ENCODE results near the gene LRRC27.
"Not testable (repeated sequence)": the region's sequence is repeated elsewhere in the genome, so short reads cannot be mapped to it uniquely, and the experiment has no call there.

LRRC27 gene

DNA sequence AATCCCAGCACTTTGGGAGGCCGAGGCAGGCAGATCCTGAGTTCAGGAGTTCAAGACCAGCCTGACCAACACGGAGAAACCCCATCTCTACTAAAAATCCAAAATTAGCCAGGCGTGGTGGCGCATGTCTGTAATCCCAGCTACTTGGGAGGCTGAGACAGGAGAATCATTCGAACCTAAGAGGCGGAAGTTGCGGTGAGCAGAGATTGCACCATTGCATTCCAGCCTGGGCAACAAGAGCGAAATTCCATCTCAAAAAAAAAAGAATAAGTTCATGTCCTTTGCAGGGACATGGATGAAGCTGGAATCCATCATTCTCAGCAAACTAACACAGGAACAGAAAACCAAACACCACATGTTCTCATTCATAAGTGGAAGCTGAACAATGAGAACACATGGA is 17.1 kb upstream of the LRRC27 start:
- DNase-seq (ENCODE audit: low read depth): not testable (repeated sequence)

DNA sequence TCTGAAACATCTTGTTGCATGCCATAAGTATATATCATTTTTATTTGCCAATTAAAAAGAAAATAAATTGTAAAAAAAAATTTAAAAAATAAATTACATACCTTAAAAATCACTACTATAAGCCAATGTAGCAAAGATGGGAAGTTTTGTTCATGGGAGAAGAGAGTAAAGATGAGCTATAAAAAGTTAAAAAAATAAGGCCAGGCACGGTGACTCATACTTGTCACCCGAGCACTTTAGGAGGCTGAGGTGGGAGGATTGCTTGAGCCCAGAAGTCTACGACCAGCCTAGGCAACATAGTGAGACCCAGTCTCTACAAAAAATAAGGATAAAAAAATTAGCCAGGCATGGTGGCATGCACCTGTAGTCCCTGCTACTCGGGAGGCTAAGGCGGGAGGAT is 15.9 kb upstream of the LRRC27 start:
- DNase-seq (ENCODE audit: low read depth): no peak

DNA sequence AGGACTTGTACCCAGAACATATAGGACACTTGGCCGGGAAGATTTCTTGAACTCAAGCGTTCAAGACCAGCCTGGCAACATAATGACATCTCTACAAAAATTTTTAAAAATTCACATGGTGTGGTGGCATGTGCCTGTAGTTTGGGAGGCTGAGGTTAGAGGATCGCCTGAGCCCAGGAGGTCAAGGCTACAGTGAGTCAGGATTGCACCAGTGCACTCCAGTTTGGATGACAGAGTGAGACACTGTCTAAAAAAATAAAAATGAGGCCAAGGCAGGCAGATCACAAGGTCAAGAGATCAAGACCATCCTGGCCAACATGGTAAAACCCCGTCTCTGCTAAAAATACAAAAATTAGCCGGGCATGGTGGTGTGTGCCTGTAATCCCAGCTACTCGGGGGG is 14.5 kb upstream of the LRRC27 start:
- not testable (repeated sequence) for DNase-seq (ENCODE audit: low read depth)

DNA sequence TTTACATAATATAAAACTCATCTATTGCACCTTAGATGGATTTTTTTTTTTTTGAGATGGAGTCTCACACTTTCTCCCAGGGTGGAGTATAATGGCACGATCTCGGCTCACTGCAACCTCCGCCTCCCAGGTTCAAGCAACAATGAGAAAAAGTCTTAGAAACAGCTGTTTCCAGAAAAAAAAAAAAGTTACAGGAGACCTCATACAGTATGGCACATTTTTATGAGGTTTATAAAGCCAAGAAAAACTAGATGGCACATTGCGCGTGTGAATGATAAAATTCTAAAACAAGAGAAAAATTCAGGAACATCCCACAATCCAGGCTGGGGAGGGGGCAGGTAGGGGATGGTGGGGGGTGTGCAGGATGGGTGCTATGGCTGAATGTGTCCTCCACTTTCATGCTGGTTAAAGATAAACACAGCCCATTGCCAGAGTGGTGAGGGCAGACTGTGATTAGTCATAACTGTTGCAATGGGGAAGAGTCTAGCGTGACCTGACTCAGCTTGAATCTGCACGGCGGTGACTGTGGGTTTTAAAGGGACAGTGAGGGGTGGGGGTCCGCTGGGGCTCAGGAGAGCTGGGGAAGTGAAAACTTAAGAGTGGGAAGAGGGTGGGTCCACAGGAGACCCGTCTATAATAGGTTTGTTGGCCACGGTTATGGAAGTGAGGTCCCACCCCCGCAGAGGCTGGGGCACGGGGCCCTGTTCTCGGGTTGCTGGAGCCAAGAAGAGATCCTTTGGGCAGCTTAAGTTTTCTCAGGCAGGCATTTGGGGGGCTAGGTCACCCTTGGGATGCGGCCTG is 11.9 kb upstream of the LRRC27 start:
- peak; percentile 91 for DNase-seq (ENCODE audit: low read depth)

DNA sequence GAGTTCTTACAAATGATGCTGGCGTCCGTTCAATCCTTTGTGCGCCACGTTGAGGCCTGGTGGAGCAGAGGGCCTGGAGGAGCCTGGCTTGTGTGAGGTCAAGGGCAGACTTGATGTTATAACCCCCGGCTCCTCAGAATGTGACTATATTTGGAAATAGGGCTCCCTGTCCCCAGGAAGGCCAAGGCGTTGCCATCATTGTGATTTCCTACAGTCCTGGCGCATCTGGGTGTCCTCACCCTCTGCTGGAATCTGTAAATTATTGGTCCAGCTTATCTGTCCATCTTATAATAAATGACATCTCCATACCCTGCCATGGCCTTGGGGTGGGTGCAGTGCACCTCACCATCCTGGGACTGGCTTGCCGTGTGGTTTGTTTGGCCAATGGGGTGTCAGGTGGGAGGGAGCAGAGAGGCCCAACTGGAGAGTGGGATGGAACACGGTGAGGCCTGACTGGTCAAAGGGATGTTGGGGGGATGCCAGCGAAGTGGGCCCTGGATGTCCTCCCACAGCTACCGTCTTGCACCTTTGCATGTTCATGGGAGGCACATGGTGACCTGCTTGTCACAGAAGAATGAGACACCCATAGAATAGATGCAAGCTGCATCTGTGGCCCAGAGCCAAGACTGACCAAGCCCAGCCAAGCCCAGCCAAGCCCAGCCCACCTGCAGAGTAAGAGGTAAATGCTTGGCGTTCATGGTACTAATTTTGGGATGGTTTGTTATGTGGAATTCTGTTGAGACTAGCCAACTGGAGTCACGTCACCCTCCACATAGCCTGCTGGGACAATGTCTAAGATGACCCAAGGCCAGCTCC is 11.1 kb upstream of the LRRC27 start:
- DNase-seq (ENCODE audit: low read depth): no peak

DNA sequence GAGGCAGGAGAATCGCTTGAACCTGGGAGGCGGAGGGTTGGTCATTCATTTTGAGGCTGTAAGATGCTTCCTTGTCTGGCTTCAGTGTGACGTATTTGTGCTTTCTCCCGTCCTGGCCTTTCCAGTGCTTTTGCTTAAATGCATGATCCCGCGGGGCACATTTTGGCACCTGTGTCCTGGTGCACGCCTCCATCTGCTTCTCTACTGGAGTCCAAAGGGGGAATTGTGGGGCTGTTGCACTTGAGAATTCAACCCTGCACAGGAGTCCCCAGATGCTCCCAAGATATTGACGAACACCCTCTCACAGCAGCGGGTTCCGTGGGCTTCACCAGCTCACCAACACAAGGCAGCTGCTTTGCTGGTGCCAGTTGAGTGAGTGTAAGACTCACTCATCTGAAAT is 10.3 kb upstream of the LRRC27 start:
- no peak for DNase-seq (ENCODE audit: low read depth)

DNA sequence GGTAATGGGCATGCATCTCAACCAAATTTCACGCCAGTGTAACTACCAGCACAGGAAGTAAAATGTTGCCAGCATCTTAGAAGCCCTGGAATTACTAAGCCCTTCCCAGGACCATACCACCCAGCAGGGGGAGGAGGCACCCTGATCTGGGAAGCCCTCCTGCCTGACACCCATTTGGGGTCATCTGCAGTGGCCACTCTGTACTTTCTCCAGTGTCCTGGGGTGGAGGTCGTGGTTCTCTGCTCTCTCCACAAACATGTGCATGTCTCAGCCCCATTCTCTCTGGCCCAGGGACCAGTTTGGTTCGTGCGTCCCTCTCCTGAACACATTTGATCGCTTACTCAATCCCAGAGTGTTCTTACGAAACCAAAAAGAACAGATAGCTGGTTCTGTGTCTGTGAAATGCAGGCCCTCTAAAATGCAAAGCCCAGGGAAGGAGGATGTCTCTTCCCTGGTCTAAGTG is 9.4 kb upstream of the LRRC27 start:
- peak; percentile 67 for DNase-seq (ENCODE audit: low read depth)

DNA sequence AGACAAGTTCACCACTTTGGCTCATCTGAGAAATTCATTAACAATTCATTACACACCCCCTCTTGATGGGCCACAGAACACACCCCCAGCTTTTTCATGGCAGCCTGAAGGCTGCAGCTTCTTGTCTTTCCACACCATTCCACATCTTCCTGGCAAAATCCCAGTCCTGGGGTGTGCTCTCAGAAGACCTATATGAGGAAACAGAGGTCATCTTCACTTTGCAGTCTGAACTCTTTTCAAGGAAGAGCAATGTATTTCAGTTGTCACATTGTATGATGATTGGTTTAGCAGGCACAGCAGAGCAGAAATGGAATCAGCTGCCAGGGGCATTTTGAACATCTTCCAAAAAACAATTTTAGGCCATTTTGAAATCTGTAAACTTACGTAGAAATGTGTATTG is 7.8 kb upstream of the LRRC27 start:
- no peak for DNase-seq (ENCODE audit: low read depth)

DNA sequence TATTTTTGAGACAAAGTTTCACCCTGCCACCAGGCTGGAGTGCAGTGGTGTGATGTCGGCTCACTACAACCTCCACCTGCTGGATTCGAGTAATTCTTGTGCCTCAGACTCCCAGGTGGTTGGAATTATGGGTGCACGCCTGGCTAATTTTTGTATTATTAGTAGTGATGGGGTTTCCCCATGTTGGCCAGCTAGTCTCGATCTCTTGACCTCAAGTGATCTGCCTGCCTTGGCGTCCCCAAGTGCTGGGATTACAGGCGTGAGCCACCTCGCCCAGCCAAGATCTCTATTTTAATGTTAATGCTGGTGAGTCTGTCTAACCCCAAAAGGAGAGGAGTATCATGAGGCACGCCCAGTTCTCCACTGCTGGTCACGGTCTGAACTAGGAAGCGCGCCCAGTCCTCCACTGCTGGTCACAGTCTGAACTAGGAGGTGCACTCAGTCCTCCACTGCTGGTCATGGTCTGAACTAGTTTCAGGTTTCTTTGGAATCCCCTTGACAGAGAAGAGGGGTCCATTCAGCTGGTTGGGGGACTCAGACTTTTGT is 5.6 kb upstream of the LRRC27 start:
- DNase-seq (ENCODE audit: low read depth): no peak

DNA sequence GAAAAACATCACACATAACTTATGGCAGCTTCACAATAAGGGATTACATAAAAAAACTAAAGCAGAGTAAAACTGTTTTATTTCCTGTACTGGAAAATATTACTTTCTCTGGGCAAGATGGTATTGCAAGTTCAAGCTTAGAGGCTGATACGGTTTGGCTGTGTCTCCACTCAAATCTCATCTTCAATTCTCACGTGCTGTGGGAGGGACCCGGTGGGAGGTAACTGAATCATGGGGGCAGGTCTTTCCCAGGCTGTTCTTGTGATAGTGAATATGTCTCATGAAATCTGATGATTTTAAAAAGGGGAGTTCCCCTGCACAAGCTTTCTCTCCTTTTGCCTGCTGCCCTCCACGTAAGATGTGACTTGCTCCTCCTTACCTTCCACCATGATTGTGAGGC is 5.1 kb upstream of the LRRC27 start:
- no peak for DNase-seq (ENCODE audit: low read depth)

DNA sequence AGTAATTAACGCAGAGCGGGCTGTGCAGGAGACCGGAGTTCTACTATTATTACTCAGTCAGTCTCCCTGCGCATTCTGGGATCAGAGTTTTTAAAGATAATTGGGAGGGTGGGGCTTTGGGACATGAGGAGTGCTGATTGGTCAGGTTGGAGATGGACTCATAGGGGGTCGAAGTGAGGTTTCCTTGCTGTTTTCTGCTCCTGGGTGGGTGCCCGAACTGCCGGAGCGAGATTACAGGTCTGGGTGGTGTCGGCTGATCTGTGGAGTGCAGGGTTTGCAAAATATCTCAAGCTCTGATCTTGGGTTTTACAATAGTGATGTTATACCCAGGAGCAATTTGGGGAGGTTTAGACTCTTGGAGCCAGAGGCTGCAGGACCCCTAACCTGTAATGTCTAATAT is 3.9 kb upstream of the LRRC27 start:
- DNase-seq (ENCODE audit: low read depth): no peak

DNA sequence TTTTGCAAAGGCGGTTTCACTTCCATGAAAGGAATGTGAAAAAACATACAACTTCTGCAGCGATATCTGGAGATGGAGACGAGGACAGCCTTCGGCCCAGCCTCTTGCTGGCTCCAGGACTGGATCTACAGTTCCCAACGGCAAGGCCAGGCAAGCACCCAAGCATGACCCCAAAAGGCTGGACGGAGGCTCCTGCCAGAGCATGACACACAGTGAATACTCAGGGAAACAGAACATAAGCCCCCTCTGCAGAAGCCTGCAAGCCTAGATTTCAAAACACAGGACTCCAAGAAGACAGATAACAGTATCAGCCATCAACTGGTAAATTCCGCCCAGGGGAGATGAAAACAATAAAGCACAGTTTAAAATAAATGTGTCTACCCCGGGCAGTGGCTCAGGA is 3.3 kb upstream of the LRRC27 start:
- no peak for DNase-seq (ENCODE audit: low read depth)

DNA sequence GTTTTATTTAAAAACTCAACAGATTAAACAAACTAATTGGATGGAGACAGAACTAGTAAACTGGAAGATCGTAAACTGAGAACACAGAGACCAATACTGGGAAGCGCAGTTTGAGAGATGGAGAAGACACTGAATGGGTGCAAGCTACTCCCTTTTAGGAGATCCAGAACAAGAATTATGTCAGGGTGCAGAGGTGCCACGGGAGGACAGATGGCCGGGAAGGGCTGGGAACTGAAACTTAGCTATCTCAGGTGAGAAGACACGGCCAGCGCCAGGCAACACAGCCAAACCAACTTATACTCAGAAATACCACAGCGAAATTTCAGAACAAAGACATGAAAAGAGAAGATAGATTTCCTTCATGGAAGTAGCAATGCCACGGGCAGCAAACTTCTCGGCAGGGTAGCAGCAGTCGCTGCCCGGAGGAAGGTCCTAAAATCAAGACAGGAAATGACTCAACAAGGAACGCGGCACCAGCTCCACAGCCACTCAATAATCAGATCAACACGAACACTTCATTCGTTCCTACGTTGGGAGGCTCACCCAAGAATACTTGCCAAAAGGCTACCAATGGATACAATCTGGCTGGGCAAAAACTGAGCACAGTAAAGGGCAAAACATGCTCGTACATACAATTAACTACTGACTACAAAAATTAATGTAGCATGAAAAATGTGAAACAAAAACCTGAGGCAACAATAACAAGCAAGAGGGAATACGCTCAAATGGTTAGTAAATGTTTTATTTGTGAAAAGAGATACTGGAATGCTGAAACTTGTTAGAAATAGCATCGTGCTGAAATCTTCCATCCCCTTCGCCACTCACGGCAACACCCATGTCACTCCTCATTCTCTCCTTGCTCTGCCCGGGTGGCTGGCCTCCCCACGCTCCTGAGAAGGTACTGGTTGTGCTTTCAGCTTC is 2.2 kb upstream of the LRRC27 start:
- DNase-seq (ENCODE audit: low read depth): peak; percentile 70

DNA sequence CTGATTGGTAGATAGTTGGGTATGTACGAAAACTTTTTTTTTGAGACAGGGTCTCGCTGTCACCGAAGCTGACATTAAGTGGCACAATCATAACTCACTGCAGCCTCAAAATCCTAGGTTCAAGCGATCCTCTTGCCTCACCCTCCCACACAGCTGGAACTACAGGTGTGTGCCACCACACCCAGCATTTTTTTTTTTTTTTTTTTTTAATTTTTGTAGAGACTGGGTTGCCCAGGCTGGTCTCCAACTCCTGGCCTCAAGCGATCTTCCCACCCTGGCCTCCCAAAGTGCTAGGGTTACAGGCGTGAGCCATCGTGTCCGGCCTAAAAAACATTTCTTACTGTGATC is 1.5 kb upstream of the LRRC27 start:
- no peak for DNase-seq (ENCODE audit: low read depth)

DNA sequence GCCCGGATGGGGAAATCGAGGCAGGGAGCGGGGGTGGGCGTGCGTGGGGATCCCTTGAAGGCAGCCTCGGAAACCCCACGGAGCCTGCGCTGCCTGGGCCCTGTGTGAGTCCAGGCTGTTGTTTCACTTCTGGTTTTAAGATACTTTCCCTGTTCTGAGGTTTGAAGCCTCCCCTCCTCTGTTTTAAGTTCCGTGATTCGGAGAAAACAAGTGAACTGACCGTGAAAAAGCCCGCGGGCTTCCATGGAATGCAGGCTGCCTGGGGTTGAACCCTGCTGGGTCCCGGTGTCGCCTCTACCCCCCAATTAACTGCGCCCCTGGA is 401 bp downstream of the LRRC27 start:
- no peak for DNase-seq (ENCODE audit: low read depth)

DNA sequence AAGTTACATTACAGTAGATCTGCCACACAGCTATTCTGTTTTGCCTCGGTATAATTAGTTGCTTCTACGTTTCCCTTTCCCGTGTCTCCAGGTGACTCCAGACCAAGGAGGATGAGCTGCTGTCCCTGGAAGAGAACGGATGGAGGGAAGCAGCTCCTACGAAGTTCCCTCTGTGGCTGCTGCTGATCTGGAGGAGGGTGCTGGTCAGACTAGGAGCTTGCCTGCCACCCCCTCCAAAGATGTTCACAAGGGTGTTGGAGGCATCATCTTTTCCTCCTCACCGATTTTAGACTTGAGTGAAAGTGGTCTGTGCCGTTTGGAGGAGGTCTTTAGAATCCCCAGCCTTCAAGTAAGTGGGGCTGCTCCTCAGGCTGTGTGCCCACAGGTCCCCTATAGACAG is 1.4 kb downstream of the LRRC27 start:
- DNase-seq (ENCODE audit: low read depth): no peak

DNA sequence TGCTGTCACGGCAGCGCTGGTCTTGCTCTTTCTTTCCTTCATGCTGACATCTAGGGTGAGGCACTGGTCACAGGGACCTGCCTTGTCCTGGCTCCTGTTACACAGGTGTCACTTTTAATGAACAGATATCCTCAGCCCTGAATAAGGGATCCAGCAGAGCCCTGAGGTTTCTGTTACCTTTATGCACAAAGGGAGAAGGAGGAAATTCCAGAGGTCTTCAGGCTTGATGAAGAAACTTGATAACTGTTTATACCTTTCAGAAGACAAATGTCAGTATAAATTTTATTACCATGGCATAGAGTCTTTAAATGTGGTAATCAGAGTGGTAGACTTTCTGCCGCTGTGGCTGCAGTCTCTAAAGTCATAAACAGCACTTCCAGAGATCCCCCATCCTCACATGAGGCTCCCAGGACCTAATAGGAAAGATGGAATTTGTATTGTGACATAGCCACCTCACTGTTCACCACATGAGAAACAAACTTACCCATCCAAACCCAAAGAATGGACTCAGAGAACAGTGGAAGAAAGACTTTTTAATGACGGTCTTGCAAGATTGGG is 2.7 kb downstream of the LRRC27 start:
- DNase-seq (ENCODE audit: low read depth): no peak

DNA sequence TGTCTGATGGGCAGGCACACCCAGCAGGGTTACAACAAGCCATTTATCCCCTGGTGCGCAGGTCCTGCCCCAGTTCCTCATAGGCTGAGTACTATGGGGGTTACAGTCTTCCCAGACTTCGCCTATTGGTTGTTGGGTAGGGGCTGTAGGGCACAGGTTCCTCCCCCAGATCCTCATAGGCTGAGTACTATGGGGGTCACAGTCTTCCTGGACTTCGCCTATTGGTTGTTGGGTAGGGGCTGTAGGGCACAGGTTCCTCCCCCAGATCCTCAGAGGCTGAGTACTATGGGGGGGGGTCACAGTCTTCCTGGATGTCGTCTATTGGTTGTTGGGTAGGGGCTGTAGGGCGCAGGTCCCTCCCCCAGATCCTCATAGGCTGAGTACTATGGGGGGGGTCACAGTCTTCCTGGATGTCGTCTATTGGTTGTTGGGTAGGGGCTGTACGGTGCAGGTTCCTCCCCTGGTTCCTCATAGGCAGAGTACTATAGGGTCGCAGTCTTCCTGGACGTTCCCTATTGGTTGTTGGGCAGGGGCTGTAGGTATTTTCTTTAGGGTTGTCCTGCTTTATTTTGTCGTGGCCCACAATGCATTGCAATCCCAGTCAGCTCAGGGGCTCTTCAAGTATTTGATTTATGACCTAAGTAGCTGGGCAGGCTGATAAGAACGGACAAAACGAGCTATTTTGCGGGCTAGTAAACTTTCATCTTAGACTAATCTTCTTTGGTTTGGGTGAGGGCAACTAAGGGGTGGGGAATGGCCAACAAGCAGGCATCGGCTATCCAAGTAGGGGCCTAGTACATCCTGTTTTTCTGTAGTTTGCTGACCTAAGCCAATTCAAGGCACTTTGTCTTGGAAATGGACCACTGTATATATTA is 3.4 kb downstream of the LRRC27 start:
- DNase-seq (ENCODE audit: low read depth): no peak

DNA sequence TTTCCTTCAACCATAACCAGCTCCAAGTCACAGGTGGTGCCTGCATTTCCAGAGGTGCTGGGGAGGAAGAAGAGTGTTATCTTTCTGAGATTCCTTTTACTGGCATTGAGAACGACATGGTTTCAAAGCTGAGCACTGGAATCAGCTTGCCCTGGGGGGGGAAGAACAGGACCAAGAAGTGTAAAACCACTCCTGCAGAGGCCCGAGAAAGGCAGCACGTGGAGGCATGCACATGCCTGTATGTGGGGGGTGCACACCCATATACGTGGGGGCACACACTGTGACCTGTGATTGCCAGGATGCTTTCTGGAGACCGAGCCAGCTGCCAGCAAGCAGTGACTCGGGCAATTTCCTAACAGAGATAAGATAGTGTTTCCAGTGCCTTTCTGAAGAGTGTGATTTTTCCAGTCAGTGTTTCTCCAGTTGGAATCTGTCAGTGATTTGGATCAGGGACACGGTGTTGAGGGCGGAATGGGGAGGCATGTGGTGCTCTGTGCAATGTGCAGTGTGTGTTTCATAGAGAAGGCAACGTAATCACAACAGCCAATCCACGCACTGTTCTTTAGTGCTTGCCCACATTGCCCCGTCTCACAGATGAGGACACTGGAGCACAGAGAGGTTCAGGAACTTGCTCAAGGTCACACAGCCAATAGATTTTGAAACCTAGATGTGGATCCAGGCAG is 4.2 kb downstream of the LRRC27 start:
- DNase-seq (ENCODE audit: low read depth): no peak

DNA sequence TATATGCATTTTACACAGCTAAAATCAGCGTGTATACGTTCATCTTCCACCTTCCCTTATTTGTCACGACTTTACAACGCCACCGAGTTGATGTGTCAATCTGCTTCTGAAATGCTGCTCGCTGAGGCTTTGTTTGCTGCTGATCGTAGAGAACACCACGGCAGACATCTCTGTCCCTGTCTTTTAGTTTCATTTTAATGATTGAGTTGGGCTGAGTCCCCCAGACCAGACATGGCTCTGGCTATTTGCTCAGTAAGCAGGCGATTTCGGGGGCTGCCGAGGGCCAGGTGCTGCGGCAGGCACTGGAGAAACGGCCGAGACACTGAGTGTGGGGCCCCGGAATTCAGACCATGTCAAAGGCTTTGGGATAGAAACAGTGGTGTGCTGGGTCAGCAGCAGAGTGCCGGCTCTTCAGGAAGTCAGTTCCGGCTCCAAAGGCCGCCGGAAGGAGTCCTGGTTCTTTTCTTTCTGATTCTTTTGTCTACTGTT is 5.0 kb downstream of the LRRC27 start:
- no peak for DNase-seq (ENCODE audit: low read depth)
